ENCODE results near the gene PRSS12.

DNA sequence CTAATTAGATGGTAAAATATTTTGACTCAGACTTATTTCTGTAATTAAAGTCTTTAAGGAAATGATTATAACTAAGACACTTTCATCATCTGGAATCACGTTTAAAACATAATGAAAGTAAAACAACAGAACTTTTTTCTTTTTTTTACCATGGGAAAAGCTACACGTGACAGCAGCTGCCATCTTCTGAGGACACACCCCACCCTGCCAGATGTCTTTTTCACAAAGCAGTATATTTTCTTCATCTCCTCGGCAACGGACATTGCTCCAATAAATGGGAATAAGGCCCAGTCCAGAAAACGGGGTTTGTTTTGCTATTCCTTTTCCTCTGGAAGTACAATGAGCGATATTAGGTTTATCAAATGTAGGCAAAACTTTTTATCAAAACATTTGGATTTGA lies 17.5 kb downstream of the PRSS12 start:
- TF ChIP-seq POLR2AphosphoS5 (IDR thresholded peaks at IDR 0.05; ENCODE audit: low read depth), result no peak
- TF ChIP-seq, protein P1, sequence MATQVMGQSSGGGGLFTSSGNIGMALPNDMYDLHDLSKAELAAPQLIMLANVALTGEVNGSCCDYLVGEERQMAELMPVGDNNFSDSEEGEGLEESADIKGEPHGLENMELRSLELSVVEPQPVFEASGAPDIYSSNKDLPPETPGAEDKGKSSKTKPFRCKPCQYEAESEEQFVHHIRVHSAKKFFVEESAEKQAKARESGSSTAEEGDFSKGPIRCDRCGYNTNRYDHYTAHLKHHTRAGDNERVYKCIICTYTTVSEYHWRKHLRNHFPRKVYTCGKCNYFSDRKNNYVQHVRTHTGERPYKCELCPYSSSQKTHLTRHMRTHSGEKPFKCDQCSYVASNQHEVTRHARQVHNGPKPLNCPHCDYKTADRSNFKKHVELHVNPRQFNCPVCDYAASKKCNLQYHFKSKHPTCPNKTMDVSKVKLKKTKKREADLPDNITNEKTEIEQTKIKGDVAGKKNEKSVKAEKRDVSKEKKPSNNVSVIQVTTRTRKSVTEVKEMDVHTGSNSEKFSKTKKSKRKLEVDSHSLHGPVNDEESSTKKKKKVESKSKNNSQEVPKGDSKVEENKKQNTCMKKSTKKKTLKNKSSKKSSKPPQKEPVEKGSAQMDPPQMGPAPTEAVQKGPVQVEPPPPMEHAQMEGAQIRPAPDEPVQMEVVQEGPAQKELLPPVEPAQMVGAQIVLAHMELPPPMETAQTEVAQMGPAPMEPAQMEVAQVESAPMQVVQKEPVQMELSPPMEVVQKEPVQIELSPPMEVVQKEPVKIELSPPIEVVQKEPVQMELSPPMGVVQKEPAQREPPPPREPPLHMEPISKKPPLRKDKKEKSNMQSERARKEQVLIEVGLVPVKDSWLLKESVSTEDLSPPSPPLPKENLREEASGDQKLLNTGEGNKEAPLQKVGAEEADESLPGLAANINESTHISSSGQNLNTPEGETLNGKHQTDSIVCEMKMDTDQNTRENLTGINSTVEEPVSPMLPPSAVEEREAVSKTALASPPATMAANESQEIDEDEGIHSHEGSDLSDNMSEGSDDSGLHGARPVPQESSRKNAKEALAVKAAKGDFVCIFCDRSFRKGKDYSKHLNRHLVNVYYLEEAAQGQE (IDR thresholded peaks at IDR 0.05; ENCODE audit: unreplicated experiment), result no peak

All from GM23338 (cell line).